H1 (cell line): ENCODE results near the gene PTEN. TPM values are rescaled to one million over a fixed set of nuclear protein-coding genes. Genes with fewer than 3 reads are reported as not detected.
A peak's percentile ranks its signal among the peaks of the same experiment; 100 is the strongest.

ENCODE experiments used
- JUN ChIP-seq: IDR thresholded peaks from 2 replicates; pipeline ENCODE4 v1.6.1; 2011; ENCODE audit warnings: low read depth, mild to moderate bottlenecking, improper control_type of control experiment, low read length
- NANOG ChIP-seq: IDR thresholded peaks from 2 replicates; pipeline ENCODE4 v1.6.1; 2011; ENCODE audit warnings: low read length, low read depth, mild to moderate bottlenecking, inconsistent platforms; ENCODE audit not compliant: insufficient read depth, poor library complexity, severe bottlenecking
- POLR2A ChIP-seq, 2 experiments: IDR thresholded peaks; 1 replicate in 1 of 2; 2 replicates in 1 of 2; pipeline ENCODE4 v1.6.1; 2011; ENCODE audit warnings: low read depth in 2 of 2, low read length in 2 of 2, mild to moderate bottlenecking in 2 of 2; ENCODE audit errors: control extremely low read depth in 1 of 2
- polyA plus RNA-seq, 7 experiments: library from polyadenylated mRNA; depleted of rRNA in 3 of 7; stranded (reverse) in 5 of 7; unstranded in 2 of 7; fragments of >200 nt in 5 of 7; fragments of 200-250 nt in 2 of 7; gene quantifications; 1 replicate in 5 of 7; 2 replicates in 1 of 7; 4 replicates in 1 of 7; pipeline versions ENCODE4 v1.2.1 to v1.2.3, GENCODE V29; 2011 to 2013; ENCODE audit warnings: missing spikeins in 2 of 7, mixed read lengths in 2 of 7
- total RNA-seq: library from RNA; stranded (reverse); fragmentation: NEBNext Ultra II Directional; extraction: Animal tissue kit (Norgen Biotek cat#: 25700); gene quantifications from 2 replicates; pipeline ENCODE4 v1.2.1, GENCODE V29; 2021
- TF ChIP-seq, protein P1 (sequence below): fragments of 300-600 bp; sonication (generic); IDR thresholded peaks from 2 replicates; pipeline ENCODE4 v1.7.1; 2012; ENCODE audit warnings: low read length, moderate library complexity, mild to moderate bottlenecking, inconsistent platforms; ENCODE audit not compliant: insufficient replicate concordance
- TF ChIP-seq, protein P2 (sequence below): IDR thresholded peaks from 2 replicates; pipeline ENCODE4 v1.6.1; 2012; ENCODE audit warnings: inconsistent platforms

The PTEN gene
- total and polyA plus RNA-seq, 2 of the 8 experiments (the other 6 are each of a cell fraction or from before 2014, with no cell fraction given): 6.3 to 48.7 TPM

DNA sequence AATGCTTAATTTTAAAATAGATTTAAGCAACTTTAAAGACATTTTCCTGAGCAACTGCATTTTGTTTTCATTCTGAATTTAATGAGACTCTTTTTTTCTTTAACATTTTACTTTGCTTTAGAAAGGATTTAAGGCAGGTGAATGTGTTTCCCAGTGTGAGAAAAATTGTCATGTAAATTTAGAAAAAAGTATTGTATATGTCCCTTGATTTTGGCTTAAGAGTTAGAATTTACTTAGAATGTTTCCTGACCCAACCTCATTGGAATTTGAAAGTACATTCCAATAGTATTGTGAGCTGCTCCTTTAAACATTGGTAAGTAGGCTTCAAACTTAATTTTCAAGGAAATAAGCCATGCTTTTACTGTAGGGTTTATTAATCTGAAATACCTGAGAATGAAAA lies 110.2 kb downstream of the PTEN start (continued):
- TF ChIP-seq, protein P1, sequence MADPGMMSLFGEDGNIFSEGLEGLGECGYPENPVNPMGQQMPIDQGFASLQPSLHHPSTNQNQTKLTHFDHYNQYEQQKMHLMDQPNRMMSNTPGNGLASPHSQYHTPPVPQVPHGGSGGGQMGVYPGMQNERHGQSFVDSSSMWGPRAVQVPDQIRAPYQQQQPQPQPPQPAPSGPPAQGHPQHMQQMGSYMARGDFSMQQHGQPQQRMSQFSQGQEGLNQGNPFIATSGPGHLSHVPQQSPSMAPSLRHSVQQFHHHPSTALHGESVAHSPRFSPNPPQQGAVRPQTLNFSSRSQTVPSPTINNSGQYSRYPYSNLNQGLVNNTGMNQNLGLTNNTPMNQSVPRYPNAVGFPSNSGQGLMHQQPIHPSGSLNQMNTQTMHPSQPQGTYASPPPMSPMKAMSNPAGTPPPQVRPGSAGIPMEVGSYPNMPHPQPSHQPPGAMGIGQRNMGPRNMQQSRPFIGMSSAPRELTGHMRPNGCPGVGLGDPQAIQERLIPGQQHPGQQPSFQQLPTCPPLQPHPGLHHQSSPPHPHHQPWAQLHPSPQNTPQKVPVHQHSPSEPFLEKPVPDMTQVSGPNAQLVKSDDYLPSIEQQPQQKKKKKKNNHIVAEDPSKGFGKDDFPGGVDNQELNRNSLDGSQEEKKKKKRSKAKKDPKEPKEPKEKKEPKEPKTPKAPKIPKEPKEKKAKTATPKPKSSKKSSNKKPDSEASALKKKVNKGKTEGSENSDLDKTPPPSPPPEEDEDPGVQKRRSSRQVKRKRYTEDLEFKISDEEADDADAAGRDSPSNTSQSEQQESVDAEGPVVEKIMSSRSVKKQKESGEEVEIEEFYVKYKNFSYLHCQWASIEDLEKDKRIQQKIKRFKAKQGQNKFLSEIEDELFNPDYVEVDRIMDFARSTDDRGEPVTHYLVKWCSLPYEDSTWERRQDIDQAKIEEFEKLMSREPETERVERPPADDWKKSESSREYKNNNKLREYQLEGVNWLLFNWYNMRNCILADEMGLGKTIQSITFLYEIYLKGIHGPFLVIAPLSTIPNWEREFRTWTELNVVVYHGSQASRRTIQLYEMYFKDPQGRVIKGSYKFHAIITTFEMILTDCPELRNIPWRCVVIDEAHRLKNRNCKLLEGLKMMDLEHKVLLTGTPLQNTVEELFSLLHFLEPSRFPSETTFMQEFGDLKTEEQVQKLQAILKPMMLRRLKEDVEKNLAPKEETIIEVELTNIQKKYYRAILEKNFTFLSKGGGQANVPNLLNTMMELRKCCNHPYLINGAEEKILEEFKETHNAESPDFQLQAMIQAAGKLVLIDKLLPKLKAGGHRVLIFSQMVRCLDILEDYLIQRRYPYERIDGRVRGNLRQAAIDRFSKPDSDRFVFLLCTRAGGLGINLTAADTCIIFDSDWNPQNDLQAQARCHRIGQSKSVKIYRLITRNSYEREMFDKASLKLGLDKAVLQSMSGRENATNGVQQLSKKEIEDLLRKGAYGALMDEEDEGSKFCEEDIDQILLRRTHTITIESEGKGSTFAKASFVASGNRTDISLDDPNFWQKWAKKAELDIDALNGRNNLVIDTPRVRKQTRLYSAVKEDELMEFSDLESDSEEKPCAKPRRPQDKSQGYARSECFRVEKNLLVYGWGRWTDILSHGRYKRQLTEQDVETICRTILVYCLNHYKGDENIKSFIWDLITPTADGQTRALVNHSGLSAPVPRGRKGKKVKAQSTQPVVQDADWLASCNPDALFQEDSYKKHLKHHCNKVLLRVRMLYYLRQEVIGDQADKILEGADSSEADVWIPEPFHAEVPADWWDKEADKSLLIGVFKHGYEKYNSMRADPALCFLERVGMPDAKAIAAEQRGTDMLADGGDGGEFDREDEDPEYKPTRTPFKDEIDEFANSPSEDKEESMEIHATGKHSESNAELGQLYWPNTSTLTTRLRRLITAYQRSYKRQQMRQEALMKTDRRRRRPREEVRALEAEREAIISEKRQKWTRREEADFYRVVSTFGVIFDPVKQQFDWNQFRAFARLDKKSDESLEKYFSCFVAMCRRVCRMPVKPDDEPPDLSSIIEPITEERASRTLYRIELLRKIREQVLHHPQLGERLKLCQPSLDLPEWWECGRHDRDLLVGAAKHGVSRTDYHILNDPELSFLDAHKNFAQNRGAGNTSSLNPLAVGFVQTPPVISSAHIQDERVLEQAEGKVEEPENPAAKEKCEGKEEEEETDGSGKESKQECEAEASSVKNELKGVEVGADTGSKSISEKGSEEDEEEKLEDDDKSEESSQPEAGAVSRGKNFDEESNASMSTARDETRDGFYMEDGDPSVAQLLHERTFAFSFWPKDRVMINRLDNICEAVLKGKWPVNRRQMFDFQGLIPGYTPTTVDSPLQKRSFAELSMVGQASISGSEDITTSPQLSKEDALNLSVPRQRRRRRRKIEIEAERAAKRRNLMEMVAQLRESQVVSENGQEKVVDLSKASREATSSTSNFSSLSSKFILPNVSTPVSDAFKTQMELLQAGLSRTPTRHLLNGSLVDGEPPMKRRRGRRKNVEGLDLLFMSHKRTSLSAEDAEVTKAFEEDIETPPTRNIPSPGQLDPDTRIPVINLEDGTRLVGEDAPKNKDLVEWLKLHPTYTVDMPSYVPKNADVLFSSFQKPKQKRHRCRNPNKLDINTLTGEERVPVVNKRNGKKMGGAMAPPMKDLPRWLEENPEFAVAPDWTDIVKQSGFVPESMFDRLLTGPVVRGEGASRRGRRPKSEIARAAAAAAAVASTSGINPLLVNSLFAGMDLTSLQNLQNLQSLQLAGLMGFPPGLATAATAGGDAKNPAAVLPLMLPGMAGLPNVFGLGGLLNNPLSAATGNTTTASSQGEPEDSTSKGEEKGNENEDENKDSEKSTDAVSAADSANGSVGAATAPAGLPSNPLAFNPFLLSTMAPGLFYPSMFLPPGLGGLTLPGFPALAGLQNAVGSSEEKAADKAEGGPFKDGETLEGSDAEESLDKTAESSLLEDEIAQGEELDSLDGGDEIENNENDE: peak; percentile 95
- TF ChIP-seq, protein P2, sequence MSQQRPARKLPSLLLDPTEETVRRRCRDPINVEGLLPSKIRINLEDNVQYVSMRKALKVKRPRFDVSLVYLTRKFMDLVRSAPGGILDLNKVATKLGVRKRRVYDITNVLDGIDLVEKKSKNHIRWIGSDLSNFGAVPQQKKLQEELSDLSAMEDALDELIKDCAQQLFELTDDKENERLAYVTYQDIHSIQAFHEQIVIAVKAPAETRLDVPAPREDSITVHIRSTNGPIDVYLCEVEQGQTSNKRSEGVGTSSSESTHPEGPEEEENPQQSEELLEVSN: no peak
- TF ChIP-seq POLR2A (IDR thresholded peaks at IDR 0.05; ENCODE audit: control extremely low read depth in 1 of 2, low read depth in 2 of 2, low read length in 2 of 2) (no peak), NANOG (peak; percentile 47), JUN (peak; percentile 57; the same call in 1 of the 2 replicates)
